ENCODE measurements around the gene ADTRP.

ADTRP gene

DNA sequence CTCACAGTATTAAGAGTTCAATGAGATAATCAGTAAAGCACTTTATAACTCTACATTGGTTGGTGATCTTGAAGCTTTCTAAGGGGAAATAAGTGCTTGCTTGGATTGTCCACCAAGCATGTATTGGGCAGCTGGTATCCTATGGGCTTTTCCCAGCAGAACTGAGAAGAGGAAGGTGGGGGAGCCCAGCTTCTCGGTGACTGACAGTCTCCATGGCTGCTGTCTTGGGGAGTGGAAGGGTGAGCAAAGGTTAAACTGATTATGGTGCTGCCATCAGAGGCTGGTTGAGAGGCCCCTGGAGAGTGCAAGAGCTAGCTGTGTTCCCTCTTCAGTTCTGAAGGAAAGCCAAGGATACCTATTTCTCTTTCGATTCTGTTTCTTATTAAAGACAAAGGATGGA, 35.5 kb upstream of the ADTRP start:
- H3K27ac ChIP-seq: no peak overlapping the region
- no peaks in the 10 kb centered on the region for H3K79me2 ChIP-seq
- TF ChIP-seq CTCF (IDR thresholded peaks at IDR 0.05): no peak
- H3K4me2 ChIP-seq (ENCODE audit: low read length): no peak overlapping the region
- no peaks in the 10 kb centered on the region for H3K36me3 ChIP-seq (ENCODE audit: control insufficient read depth, insufficient read depth, low read length)
- no peaks in the 10 kb centered on the region for H3K27me3 ChIP-seq (ENCODE audit: control insufficient read depth, insufficient read depth, low read length)
- H3K4me1 ChIP-seq: peaks cover 3% of the 10 kb centered on the region
- H3K9ac ChIP-seq: no peak overlapping the region
- H2AFZ ChIP-seq: no peak overlapping the region
- no peak overlapping the region for H3K4me3 ChIP-seq (ENCODE audit: low read depth, low read length)
- no peaks in the 10 kb centered on the region for H3K9me3 ChIP-seq (ENCODE audit: control insufficient read depth, low read length)

DNA sequence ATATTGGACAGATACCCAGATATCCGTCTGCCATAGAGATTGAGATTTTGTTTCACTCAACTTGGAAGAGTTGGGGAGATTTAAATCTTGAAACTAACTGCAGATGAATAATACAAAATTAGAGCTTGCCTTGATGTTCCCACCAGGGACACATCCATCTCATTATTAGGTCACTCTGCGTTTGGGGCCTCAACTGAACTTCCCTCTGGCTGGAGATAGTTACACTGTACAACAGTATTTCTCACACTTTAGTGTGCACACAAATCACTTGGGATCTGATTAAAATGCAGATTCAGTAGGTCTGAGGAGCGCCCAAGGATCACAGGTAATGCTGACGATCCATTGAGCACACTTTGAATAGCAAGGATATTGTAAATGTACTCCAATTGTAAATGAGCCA, 35.0 kb upstream of the ADTRP start:
- Histone ChIP-seq H3K9ac (no peak overlapping the region), H3K79me2 (no peaks in the 10 kb centered on the region), H3K4me1 (peaks cover 3% of the 10 kb centered on the region), H3K4me3 (ENCODE audit: low read depth, low read length) (no peak overlapping the region), H3K27ac (no peak overlapping the region), H3K36me3 (ENCODE audit: control insufficient read depth, insufficient read depth, low read length) (no peaks in the 10 kb centered on the region), H3K4me2 (ENCODE audit: low read length) (no peak overlapping the region), H3K9me3 (ENCODE audit: control insufficient read depth, low read length) (no peaks in the 10 kb centered on the region), H2AFZ (no peak overlapping the region), H3K27me3 (ENCODE audit: control insufficient read depth, insufficient read depth, low read length) (no peaks in the 10 kb centered on the region)
- TF ChIP-seq CTCF (IDR thresholded peaks at IDR 0.05): no peak

GRCh38 chr6:11812951-11813350, 34.3 kb upstream of the ADTRP start:
- no peaks in the 10 kb centered on the region for H3K79me2 ChIP-seq
- H3K4me2 ChIP-seq (ENCODE audit: low read length): no peak overlapping the region
- no peaks in the 10 kb centered on the region for H3K27me3 ChIP-seq (ENCODE audit: control insufficient read depth, insufficient read depth, low read length)
- no peak overlapping the region for H2AFZ ChIP-seq
- H3K9ac ChIP-seq: no peak overlapping the region
- no peak overlapping the region for H3K4me3 ChIP-seq (ENCODE audit: low read depth, low read length)
- H3K27ac ChIP-seq: no peak overlapping the region
- no peaks in the 10 kb centered on the region for H3K36me3 ChIP-seq (ENCODE audit: control insufficient read depth, insufficient read depth, low read length)
- no peaks in the 10 kb centered on the region for H3K9me3 ChIP-seq (ENCODE audit: control insufficient read depth, low read length)
- peaks cover 3% of the 10 kb centered on the region for H3K4me1 ChIP-seq
- no peak for TF ChIP-seq CTCF (IDR thresholded peaks at IDR 0.05)

DNA sequence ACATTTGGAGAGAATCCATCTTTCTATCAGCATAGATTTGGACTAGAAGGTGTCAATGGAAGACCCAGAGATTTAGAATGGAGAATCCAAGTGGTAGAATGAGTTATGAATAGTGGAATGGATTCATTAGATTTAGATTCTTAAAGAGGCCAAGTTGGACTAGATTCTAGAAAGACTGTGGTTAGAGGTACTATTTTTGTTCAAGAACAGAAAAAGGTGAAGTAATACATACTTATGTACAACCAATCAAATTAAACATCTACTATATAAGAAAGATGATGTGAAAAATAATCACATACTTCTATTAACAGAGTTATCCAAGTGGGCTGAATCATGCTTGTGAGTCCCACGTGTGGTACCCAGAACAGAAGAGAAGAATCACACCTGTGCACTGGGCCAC, 33.8 kb upstream of the ADTRP start:
- H3K36me3 ChIP-seq (ENCODE audit: control insufficient read depth, insufficient read depth, low read length): no peaks in the 10 kb centered on the region

More for the DNA sequence above, 33.8 kb upstream of the ADTRP start:
- no peak overlapping the region for H2AFZ ChIP-seq
- TF ChIP-seq CTCF (IDR thresholded peaks at IDR 0.05): no peak
- no peak overlapping the region for H3K9ac ChIP-seq
- H3K4me1 ChIP-seq: peaks cover 3% of the 10 kb centered on the region
- no peaks in the 10 kb centered on the region for H3K9me3 ChIP-seq (ENCODE audit: control insufficient read depth, low read length)
- H3K27ac ChIP-seq: no peak overlapping the region
- no peaks in the 10 kb centered on the region for H3K27me3 ChIP-seq (ENCODE audit: control insufficient read depth, insufficient read depth, low read length)
- no peak overlapping the region for H3K4me2 ChIP-seq (ENCODE audit: low read length)
- no peaks in the 10 kb centered on the region for H3K79me2 ChIP-seq
- no peak overlapping the region for H3K4me3 ChIP-seq (ENCODE audit: low read depth, low read length)
